Muscle of leg (tissue), 11 donors: ENCODE data around the gene PPTC7. TPM values are rescaled to one million over a fixed set of nuclear protein-coding genes. Genes with fewer than 3 reads are reported as not detected.
A peak's percentile ranks its signal among the peaks of the same experiment; 100 is the strongest.
"Not testable (repeated sequence)": the region's sequence is repeated elsewhere in the genome, so short reads cannot be mapped to it uniquely, and the experiment has no call there.

ENCODE experiments used
- DNase-seq: peaks from one replicate; pipeline ENCODE4 v3.0.0; 2013
- H3K27ac ChIP-seq: one replicate; pipeline ENCODE4 v1.5.1; 2013; ENCODE audit warnings: mild to moderate bottlenecking, low read length, control low read depth
- H3K27me3 ChIP-seq: one replicate; pipeline ENCODE4 v1.6.1; 2013; ENCODE audit warnings: low read length; ENCODE audit not compliant: control insufficient read depth, insufficient read depth
- H3K36me3 ChIP-seq: one replicate; pipeline ENCODE4 v1.6.1; 2013; ENCODE audit warnings: low read length; ENCODE audit not compliant: control insufficient read depth, insufficient read depth
- H3K4me1 ChIP-seq: one replicate; pipeline ENCODE4 v1.6.1; 2013; ENCODE audit warnings: low read length; ENCODE audit not compliant: control insufficient read depth, insufficient read depth
- H3K4me3 ChIP-seq: one replicate; pipeline ENCODE4 v1.5.1; 2013; ENCODE audit warnings: low read length, control low read depth
- H3K9me3 ChIP-seq: replicated peaks from 2 replicates; pipeline ENCODE4 v1.6.1; 2013; ENCODE audit warnings: low read depth, low read length; ENCODE audit not compliant: control insufficient read depth
- WGBS: methylation state at CpG from one replicate; pipeline ENCODE4 v1.1.5; 2013; ENCODE audit warnings: missing lambda C conversion rate; ENCODE audit not compliant: insufficient coverage; 5-methylcytosine and 5-hydroxymethylcytosine counted together
- polyA plus RNA-seq, 8 donors: library from polyadenylated mRNA; unstranded; fragments of 120-200 nt; gene quantifications; one replicate each; pipeline versions ENCODE4 v1.2.1 to v1.2.3, GENCODE V29; 2013; ENCODE audit warnings: inconsistent platforms in 1 of 8, low replicate concordance in 1 of 8; ENCODE audit not compliant: insufficient read length in 8 of 8, insufficient read depth in 1 of 8
- total RNA-seq: library from RNA; stranded (reverse); fragments of 120-200 nt; gene quantifications from one replicate; pipeline ENCODE4 v1.2.4, GENCODE V29; 2013

The PPTC7 gene
- total and polyA plus RNA-seq, 9 donors, result 3.8 to 12.1 (median 11.0) TPM

GRCh38 chr12:110537605-110538409 lies 45.3 kb downstream of the PPTC7 start:
- peaks cover 29% of the 10 kb centered on the region for H3K36me3 ChIP-seq
- H3K9me3 ChIP-seq, result no peaks in the 10 kb centered on the region
- no peak overlapping the region for H3K4me3 ChIP-seq
- peak; percentile 42 for DNase-seq
- WGBS, result 89% methylated on average over 5 of the region's 9 CpGs
- H3K4me1 ChIP-seq, result peaks cover 6% of the 10 kb centered on the region
- H3K27me3 ChIP-seq, result no peaks in the 10 kb centered on the region
- peak overlapping the region; percentile 9 for H3K27ac ChIP-seq

- Histone ChIP-seq H3K27me3 (no peaks in the 10 kb centered on the region), H3K36me3 (peaks cover 29% of the 10 kb centered on the region), H3K27ac (no peak overlapping the region), H3K4me1 (peaks cover 6% of the 10 kb centered on the region), H3K9me3 (no peaks in the 10 kb centered on the region), H3K4me3 (no peak overlapping the region)
- 94% methylated on average over 2 of the region's 4 CpGs for WGBS
- peak; percentile 31 for DNase-seq
Measured at GRCh38 chr12:110536834-110537604, 46.1 kb downstream of the PPTC7 start.

DNA sequence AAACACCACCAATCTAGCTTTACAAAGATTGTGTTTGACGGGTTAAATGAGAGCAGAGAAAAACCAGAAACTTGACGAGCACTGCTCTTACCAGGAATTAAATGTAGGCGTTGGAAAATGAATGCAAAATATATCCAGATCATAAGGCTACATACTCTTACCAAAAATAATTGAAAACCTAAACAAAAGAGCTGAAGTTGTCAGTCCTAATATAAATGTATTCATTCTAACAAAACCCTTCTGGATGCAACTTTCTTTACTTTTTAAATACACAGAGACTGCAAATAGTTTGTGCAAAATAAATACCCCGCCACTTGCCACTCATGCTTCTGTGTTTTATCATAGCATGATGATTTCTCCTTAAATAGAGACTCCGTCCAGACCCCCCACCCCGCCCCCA lies 48.3 kb downstream of the PPTC7 start:
- no peaks in the 10 kb centered on the region for H3K9me3 ChIP-seq
- peaks cover 29% of the 10 kb centered on the region for H3K36me3 ChIP-seq
- H3K27me3 ChIP-seq, result no peaks in the 10 kb centered on the region
- WGBS, result no CpG with 5 or more reads among the region's 6 CpGs
- no peak for DNase-seq
- peaks cover 6% of the 10 kb centered on the region for H3K4me1 ChIP-seq
- no peak overlapping the region for H3K4me3 ChIP-seq
- H3K27ac ChIP-seq, result no peak overlapping the region

- Histone ChIP-seq H3K27ac (no peak overlapping the region), H3K36me3 (peaks cover 26% of the 10 kb centered on the region), H3K27me3 (no peaks in the 10 kb centered on the region), H3K9me3 (no peaks in the 10 kb centered on the region), H3K4me3 (no peak overlapping the region), H3K4me1 (peaks cover 6% of the 10 kb centered on the region)
- WGBS, result no CpG with 5 or more reads among the region's 6 CpGs
- no peak for DNase-seq
Measured at GRCh38 chr12:110533607-110534006, 49.5 kb downstream of the PPTC7 start.

- Histone ChIP-seq H3K4me3 (no peak overlapping the region), H3K36me3 (peaks cover 16% of the 10 kb centered on the region), H3K9me3 (no peaks in the 10 kb centered on the region), H3K27me3 (no peaks in the 10 kb centered on the region), H3K4me1 (peaks cover 2% of the 10 kb centered on the region), H3K27ac (no peak overlapping the region)
- no CpG with 5 or more reads among the region's 3 CpGs for WGBS
- no peak for DNase-seq
Measured at GRCh38 chr12:110532644-110533043, 50.5 kb downstream of the PPTC7 start.

- no peaks in the 10 kb centered on the region for H3K4me1 ChIP-seq
- H3K27ac ChIP-seq, result no peak overlapping the region
- H3K36me3 ChIP-seq, result peaks cover 13% of the 10 kb centered on the region
- H3K9me3 ChIP-seq, result no peaks in the 10 kb centered on the region
- no CpG with 5 or more reads among the region's 2 CpGs for WGBS
- H3K27me3 ChIP-seq, result no peaks in the 10 kb centered on the region
- DNase-seq, result no peak
- no peak overlapping the region for H3K4me3 ChIP-seq
Measured at GRCh38 chr12:110531741-110532333, 51.3 kb downstream of the PPTC7 start.

- WGBS, result no CpG with 5 or more reads among the region's 2 CpGs
- Histone ChIP-seq H3K36me3 (peaks cover 5% of the 10 kb centered on the region), H3K9me3 (no peaks in the 10 kb centered on the region), H3K4me1 (no peaks in the 10 kb centered on the region), H3K27ac (no peak overlapping the region), H3K27me3 (no peaks in the 10 kb centered on the region), H3K4me3 (no peak overlapping the region)
- DNase-seq, result no peak
Measured at GRCh38 chr12:110530511-110530910, 52.6 kb downstream of the PPTC7 start.

GRCh38 chr12:110528277-110528839 lies 54.8 kb downstream of the PPTC7 start:
- Histone ChIP-seq H3K4me1 (no peaks in the 10 kb centered on the region), H3K36me3 (peaks cover 2% of the 10 kb centered on the region), H3K27me3 (no peaks in the 10 kb centered on the region), H3K27ac (no peak overlapping the region), H3K4me3 (no peak overlapping the region), H3K9me3 (no peaks in the 10 kb centered on the region)
- no peak for DNase-seq
- WGBS, result 80% methylated on average over 2 of the region's 6 CpGs

- WGBS, result no CpG with 5 or more reads among the region's 11 CpGs
- H3K4me1 ChIP-seq, H3K36me3 ChIP-seq, H3K4me3 ChIP-seq, DNase-seq, H3K27me3 ChIP-seq, H3K9me3 ChIP-seq, H3K27ac ChIP-seq: not testable (repeated sequence)
Measured at GRCh38 chr12:110520876-110521712, 62.0 kb downstream of the PPTC7 start.
